Measurements from ENCODE around the gene HDAC1.

DNA sequence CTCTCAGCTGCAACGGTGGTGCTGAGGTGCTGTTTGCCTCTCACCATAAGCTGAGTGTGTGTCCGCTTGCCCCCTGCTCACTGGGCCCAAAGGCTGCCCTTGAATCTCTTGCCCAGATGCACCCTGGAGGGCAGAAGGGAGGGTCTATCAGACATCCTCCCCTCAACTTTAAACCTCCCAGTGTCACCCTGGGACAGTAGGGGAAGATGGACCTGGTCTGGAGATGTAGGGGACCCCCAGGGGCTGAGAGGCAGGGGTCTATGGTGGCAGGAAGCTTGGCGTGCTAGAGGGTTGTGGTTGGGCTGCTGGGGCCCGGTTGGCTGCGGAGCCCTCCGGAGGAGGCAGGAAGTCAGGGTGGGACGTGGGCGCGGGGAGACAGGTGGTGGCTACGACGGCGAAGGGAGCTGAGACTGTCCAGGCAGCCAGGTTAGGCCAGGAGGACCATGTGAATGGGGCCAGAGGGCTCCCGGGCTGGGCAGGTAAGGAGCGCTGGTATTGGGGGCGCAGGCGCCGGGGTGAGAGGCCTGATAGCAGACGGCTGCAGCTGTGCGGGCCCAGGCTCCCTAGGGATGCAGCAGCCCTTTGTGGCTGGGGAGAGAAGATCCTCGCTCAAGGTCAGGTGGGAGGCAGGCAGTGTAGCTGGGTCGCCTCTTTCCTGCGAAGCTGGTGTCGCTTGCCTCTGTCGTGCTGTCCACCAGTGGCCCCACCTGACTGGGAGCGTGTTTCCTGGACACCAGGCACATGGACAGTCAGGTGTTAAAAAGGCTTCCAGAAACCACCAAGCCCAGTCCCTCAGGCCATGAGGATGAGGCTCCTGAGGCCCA is 40.8 kb upstream of the HDAC1 start, which contains the start of gene LCK:
- TF ChIP-seq, protein P1, sequence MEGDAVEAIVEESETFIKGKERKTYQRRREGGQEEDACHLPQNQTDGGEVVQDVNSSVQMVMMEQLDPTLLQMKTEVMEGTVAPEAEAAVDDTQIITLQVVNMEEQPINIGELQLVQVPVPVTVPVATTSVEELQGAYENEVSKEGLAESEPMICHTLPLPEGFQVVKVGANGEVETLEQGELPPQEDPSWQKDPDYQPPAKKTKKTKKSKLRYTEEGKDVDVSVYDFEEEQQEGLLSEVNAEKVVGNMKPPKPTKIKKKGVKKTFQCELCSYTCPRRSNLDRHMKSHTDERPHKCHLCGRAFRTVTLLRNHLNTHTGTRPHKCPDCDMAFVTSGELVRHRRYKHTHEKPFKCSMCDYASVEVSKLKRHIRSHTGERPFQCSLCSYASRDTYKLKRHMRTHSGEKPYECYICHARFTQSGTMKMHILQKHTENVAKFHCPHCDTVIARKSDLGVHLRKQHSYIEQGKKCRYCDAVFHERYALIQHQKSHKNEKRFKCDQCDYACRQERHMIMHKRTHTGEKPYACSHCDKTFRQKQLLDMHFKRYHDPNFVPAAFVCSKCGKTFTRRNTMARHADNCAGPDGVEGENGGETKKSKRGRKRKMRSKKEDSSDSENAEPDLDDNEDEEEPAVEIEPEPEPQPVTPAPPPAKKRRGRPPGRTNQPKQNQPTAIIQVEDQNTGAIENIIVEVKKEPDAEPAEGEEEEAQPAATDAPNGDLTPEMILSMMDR (IDR thresholded peaks at IDR 0.05): no peak
- TF ChIP-seq POLR2A (IDR thresholded peaks at IDR 0.05) (no peak), EP300 (IDR thresholded peaks at IDR 0.05) (no peak)
